Transverse colon (tissue), 4 donors: ENCODE results near the gene DOC2B.

Experiments
- EP300 ChIP-seq: sonication (generic); formaldehyde crosslinking; IDR thresholded peaks from one replicate; pipeline ENCODE4 v1.6.1; 2017; ENCODE audit warnings: antibody characterized with exemption, low read depth
- POLR2A ChIP-seq: fragments of 450-650 bp; IDR thresholded peaks from one replicate; pipeline ENCODE4 v1.6.1; 2016; ENCODE audit warnings: antibody characterized with exemption, mild to moderate bottlenecking, moderate library complexity
- POLR2AphosphoS5 ChIP-seq, 3 donors: sonication (generic); formaldehyde crosslinking; IDR thresholded peaks; one replicate each; pipeline ENCODE4 v1.6.1; 2016; ENCODE audit warnings: antibody characterized with exemption in 3 of 3
- TF ChIP-seq, protein P1 (sequence below), 5 experiments: fragments of 200-600 bp in 3 of 5; fragments of 450-650 bp in 2 of 5; sonication (generic) in 3 of 5; IDR thresholded peaks; 1 replicate in 2 of 5; 2 replicates in 3 of 5; pipeline ENCODE4 v1.5.1; 2016 to 2017; ENCODE audit warnings: antibody characterized with exemption in 5 of 5, inconsistent platforms in 3 of 5, mild to moderate bottlenecking in 2 of 5, moderate library complexity in 1 of 5

GRCh38 chr17:179066-179432 is 2.4 kb downstream of the DOC2B start:
- TF ChIP-seq, protein P1, sequence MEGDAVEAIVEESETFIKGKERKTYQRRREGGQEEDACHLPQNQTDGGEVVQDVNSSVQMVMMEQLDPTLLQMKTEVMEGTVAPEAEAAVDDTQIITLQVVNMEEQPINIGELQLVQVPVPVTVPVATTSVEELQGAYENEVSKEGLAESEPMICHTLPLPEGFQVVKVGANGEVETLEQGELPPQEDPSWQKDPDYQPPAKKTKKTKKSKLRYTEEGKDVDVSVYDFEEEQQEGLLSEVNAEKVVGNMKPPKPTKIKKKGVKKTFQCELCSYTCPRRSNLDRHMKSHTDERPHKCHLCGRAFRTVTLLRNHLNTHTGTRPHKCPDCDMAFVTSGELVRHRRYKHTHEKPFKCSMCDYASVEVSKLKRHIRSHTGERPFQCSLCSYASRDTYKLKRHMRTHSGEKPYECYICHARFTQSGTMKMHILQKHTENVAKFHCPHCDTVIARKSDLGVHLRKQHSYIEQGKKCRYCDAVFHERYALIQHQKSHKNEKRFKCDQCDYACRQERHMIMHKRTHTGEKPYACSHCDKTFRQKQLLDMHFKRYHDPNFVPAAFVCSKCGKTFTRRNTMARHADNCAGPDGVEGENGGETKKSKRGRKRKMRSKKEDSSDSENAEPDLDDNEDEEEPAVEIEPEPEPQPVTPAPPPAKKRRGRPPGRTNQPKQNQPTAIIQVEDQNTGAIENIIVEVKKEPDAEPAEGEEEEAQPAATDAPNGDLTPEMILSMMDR (IDR thresholded peaks at IDR 0.05), result no peak
- TF ChIP-seq POLR2AphosphoS5 (IDR thresholded peaks at IDR 0.05) (no peak), POLR2A (no peak), EP300 (no peak)
